NCI-H2107 treated with DMSO at 0.1 percent for 48 hours (cell line): Measurements from ENCODE around the gene PLPPR4.
"Not testable (repeated sequence)": the region's sequence is repeated elsewhere in the genome, so short reads cannot be mapped to it uniquely, and the experiment has no call there.

Experiments used
- DNase-seq: peaks from one replicate; lab custom pipeline; 2025; ENCODE audit not compliant: unreplicated experiment; lab: John Stamatoyannopoulos, UW

PLPPR4 gene

DNA sequence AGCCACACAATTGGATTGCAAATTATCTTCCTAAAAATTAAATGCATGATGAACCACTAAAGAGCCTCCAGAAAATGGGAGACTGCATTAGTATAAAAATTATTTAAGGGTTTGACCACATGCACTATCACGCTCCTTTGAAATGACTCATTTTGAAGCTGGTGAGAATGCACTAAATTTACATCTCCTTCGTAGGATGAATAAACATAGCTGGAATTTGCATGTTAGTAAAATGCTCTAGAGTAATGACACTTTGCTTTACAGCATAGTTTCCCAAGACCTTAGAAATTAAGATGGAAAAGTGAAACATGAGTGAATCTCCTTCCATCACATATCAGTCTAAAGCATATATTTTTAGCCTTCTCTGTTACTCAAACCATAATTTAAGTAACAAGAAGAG lies 2.4 kb downstream of the PLPPR4 start:
- DNase-seq, result no peak

- DNase-seq, result no peak
These were observed 3.7 kb downstream of the PLPPR4 start for GRCh38 chr1:99268021-99268420.

DNA sequence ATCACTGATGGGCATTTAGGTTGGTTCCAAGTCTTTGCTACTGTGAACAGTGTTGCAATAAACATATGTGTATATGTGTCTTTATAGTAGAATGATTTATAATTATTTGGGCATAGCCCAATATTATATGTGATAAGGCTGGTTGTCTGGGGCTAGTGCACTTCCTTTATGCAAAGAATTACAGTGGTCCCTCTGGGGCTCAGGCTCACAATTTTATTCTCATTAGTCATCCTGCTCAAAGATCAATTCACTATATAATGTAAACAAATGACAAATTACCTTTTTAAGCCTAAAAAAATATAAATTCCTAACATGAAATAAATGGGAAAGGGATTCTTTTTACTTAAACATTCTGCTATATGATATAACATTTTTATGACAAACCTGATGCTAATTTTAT lies 5.0 kb downstream of the PLPPR4 start:
- no peak for DNase-seq

DNA sequence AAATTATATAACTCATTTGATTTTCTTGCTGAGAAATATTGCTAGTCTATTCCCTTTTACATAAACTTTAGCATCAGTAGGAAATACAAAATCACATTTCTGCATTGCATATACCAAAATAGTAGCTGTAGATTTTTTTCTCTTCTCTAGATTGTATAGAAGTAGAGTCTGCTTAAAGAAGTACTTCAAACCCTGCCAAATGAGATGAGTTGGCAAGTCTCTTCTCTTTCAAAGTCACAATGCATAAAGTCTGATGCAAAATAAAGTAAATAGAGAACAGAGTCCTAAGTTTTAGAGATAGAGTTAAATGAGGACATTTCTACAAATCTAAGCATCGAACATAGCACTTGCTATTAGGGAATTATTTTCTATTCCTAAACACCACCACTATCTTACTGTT lies 6.4 kb downstream of the PLPPR4 start:
- DNase-seq, result no peak

DNA sequence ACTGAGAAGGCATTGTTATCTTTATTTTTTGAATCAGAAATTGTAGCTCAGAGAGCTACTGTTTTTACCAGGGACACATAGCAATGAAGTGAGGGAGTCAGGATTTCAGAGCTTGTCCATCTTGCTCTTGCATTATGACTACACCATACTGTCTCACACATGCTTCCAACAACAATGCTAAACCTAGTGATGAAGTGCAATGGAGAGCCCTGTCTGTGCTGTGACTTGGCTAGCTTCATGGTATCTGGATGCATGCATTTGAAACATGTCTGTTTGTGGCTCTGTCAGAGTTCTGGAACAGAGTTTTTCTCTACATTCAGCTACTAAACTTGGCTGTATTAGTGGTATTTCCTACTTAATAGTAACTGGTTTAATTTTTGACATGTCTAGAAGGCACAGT lies 7.0 kb downstream of the PLPPR4 start:
- no peak for DNase-seq

- no peak for DNase-seq
These were observed 12.8 kb downstream of the PLPPR4 start for GRCh38 chr1:99277066-99277465.

GRCh38 chr1:99279525-99279924 lies 15.2 kb downstream of the PLPPR4 start:
- no peak for DNase-seq

GRCh38 chr1:99281105-99281504 lies 16.8 kb downstream of the PLPPR4 start:
- no peak for DNase-seq

DNA sequence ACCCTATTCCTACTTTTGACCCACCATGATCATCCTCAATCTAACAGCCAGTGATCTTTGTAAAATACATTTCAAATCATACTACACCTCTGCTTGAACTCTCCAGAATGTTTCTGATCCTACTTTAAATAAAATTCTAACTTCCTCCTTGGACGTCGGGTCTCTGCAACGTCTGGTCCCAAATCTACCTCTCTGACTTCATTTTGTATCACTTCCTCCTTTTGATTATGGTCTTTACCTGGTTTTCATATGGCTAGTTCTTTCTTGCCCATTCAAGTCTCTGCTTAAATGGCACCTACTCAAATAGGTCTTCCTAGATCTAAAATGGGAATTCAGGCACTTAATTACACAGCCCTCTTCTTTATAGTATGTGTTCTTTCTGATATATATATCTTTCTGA lies 18.2 kb downstream of the PLPPR4 start:
- no peak for DNase-seq

GRCh38 chr1:99283521-99283920 lies 19.2 kb downstream of the PLPPR4 start:
- DNase-seq, result not testable (repeated sequence)

DNA sequence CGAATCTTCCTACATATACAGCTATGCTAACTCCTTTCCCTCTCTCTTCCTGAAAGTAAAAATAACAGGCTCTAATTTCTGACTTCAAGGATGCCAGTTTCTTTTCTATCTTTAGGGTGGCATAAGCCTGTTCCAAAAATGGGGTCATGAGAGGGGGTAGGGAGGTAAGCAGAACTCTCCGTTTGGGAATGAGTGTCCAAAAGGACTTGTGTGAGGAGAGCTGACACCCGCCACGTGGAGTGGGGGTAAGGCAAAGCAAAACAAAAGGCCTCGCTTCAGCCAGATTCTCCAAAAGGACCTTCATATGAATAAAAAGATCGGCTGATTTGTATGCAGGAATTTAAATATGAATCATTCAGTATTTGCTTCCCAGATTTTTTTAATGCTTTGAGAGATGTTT lies 28.6 kb downstream of the PLPPR4 start:
- DNase-seq, result no peak

DNA sequence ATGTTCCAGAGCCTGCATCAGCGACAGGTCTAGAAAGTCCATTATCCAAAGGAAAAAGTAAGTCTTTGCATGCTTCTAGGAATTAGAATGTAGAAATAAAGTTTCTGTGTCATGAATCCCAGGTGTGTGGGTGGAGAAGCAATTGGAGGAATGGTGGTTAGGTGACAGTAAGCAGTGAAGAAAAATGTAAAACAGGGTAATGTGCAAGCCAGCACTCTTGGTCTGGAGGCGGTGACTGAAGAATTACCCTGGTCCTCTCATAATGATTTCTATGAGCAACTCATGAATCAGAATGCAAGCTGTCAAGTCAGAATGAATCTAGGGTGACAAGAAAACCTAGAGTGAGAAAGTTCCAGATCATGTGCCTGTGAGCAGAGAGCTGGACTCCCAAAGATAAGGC lies 33.6 kb downstream of the PLPPR4 start:
- no peak for DNase-seq

DNA sequence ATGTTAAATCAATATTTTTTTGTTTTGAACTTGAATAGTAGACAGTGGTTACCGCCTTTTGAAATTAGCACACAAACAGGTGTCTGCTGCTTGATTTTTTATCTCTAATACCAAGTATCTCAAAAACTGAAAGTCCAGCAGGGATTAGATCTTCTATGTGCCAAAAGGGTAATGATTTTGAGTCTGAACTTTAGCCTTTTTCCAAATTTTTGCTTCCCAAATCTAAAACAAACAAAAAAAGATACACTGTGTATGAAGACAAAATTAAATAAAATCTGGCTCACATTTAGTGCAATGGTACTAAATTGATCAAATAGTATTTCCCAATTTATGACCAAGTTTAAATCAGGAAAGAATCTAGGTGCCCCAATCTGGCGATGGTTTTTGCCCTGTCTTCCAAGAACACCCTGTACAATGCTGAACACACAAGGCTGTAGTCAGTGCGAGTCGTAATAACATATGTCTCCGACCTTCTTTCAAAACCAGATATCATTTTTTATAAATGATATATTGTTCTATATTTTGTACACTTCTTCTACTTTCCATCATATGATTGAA lies 40.5 kb downstream of the PLPPR4 start:
- no peak for DNase-seq

DNA sequence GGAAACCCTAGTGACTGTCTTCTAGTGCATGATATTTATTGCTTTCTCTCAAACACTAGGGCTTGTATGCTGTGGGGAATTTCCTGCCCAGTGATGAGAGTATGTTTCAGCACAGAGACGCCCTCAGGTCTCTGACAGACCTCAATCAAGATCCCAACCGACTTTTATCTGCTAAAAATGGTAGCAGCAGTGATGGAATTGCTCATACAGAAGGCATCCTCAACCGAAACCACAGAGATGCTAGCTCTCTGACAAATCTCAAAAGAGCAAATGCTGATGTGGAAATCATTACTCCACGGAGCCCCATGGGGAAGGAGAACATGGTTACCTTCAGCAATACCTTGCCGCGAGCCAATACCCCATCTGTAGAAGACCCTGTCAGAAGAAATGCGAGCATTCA lies 41.3 kb downstream of the PLPPR4 start:
- DNase-seq, result no peak

DNA sequence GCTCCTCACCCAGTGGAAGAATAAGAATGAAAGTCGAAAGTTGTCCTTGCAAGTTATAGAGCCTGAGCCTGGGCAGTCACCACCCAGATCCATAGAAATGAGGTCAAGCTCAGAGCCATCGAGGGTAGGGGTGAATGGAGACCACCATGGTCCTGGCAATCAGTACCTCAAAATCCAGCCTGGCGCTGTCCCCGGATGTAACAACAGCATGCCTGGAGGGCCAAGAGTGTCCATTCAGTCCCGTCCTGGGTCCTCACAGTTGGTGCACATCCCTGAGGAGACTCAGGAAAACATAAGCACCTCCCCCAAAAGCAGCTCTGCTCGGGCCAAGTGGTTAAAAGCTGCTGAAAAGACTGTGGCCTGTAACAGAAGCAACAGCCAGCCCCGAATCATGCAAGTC lies 41.8 kb downstream of the PLPPR4 start:
- no peak for DNase-seq

- DNase-seq, result no peak
These were observed 42.4 kb downstream of the PLPPR4 start for GRCh38 chr1:99306644-99307043.

- DNase-seq, result no peak
These were observed 51.0 kb downstream of the PLPPR4 start for GRCh38 chr1:99315305-99315704.

GRCh38 chr1:99326215-99326949 lies 62.1 kb downstream of the PLPPR4 start:
- no peak for DNase-seq

DNA sequence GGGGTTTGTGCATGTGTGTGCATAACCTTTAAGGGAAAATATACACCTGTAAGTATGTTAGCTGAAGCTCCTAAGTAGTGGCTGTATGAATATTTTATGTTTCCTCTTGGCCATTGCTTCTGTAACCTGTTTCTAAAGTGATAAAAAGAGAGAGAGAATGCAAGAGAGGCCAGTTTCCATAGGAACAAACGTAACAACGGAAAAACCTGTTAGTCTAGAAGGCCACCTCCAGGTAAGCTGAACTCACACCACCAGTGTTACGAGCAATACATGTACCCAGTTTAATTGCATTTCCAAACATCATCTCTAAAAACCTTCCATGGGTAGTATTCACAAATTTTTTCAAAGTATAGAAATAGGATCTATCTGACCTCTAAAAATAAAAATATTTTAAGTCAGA lies 63.1 kb downstream of the PLPPR4 start:
- no peak for DNase-seq

DNA sequence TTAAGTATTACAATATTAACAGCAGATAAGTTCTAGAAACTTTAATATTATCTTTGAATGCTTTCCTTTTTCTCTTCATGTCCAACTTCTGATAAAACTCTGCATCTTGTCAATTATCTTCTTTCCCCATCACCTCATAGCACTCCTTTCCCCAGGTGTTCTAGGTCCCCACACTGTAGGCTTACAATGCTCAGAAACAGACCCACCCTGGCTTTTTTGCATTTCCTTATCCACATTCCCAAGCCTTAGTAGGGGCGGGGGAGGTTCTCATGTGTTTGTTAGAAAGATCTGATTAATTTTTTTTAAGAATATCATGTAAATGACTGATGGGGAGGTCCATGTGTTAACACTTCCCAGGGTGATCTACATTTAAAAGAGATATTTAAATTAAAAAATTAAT lies 63.9 kb downstream of the PLPPR4 start:
- no peak for DNase-seq

DNA sequence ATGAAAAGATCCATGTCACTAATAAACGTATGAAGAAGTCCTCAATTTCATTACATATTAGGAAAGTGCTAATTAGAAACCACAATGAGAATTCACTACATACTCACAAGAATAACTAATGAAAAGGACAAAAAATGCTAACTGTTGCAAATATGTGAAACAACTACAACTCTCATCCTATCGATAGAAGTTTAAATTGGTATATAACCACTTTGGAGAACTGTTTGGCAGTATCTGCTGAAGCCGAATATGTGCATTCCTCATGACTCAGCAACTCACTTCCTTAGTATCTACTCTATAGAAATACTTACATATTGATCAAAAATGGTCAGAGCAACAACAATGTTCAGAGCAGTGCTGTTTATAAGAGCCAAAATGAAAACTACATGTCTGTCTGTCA lies 66.8 kb downstream of the PLPPR4 start:
- no peak for DNase-seq

DNA sequence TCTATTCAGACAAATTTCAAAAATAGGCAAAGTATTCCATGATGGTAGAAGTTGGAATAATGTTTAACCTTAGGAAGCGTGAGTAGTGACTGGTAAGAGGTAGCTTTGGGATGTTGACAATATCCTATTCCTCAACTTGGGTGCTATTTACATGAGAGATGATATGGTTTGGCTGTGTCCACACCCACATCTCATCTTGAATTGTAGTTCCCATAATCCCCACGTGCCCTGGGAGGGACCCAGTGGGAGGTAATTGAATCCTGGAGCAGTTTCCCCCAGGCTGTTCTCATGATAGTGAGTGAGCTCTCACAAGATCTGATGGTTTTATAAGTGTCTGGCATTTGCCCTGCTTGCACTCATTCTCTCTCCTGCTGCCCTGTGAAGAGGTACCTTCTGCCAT lies 67.3 kb downstream of the PLPPR4 start:
- no peak for DNase-seq

DNA sequence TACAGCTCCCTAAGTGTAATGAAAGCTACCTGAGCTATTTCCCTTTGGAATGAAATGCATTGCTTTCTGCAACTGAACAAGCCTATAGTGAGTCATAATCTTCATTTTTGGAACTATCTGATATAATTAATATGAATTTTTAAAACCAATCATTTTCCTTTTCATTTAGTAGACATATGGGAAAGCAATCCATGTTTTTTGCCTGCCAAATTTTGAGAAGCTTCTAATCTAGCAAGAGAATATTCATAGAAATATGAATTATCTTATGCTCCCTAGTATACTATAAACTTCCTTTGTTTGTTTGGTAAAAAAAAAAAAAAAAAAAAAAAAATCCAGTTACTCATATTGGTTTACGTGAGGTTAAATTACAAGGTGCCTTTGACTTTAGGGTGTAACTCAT lies 68.3 kb downstream of the PLPPR4 start:
- no peak for DNase-seq
